SK-N-SH (cell line): ENCODE data around the gene BRINP3. TPM values are rescaled to one million over a fixed set of nuclear protein-coding genes. Genes with fewer than 3 reads are reported as not detected.

Source experiments
- CTCF ChIA-PET: fragments of 300-600, 350-600 bp; formaldehyde crosslinking; extraction: SDS; loops from one replicate; lab custom pipeline; 2021; lab: Yijun Ruan, JAX
- POLR2A ChIA-PET: fragments of 350-600 bp; sonication (Branson Sonifier 250); formaldehyde crosslinking; extraction: SDS; loops from one replicate; lab custom pipeline; 2020; ENCODE audit warnings: antibody characterized with exemption, inconsistent platforms; lab: Yijun Ruan, JAX
- DNase-seq: peaks from one replicate; pipeline ENCODE4 v3.0.0; 2012
- H2AFZ ChIP-seq: fragments of 200-600 bp; sonication (generic); 2 replicates; pipeline ENCODE4 v1.8.1; 2016; ENCODE audit warnings: antibody characterized with exemption, mild to moderate bottlenecking, low read depth
- H3F3A ChIP-seq: fragments of 200-600 bp; sonication (generic); replicated peaks from 2 replicates; pipeline ENCODE3; 2016; ENCODE audit warnings: antibody characterized with exemption, mild to moderate bottlenecking; ENCODE audit not compliant: insufficient read depth
- H3K27ac ChIP-seq, 2 experiments: fragments of 200-500 bp in 1 of 2; fragments of 200-600 bp in 1 of 2; sonication (Bioruptor generic) in 1 of 2; sonication (generic), shearing (Covaris generic) in 1 of 2; 2 replicates each; pipeline versions ENCODE4 v1.5.1 to v1.6.1; 2014 to 2016; ENCODE audit warnings: low read depth in 2 of 2, inconsistent platforms in 1 of 2, low read length in 1 of 2, mild to moderate bottlenecking in 1 of 2, mixed read lengths in 1 of 2
- H3K27me3 ChIP-seq: fragments of 200-600 bp; sonication (generic), shearing (Covaris generic); 2 replicates; pipeline ENCODE4 v1.6.1; 2016; ENCODE audit warnings: mixed run types; ENCODE audit not compliant: insufficient read depth
- H3K36me3 ChIP-seq, 2 experiments: fragments of 200-500 bp in 1 of 2; fragments of 200-600 bp in 1 of 2; sonication (Bioruptor generic) in 1 of 2; sonication (generic) in 1 of 2; replicated peaks in 1 of 2; 2 replicates each; pipeline versions ENCODE3 to v1.5.1; 2014 to 2016; ENCODE audit warnings: low read length in 1 of 2, mild to moderate bottlenecking in 1 of 2; ENCODE audit not compliant: insufficient read depth in 2 of 2, control insufficient read depth in 1 of 2
- H3K4me1 ChIP-seq, 2 experiments: fragments of 200-500 bp in 1 of 2; fragments of 200-600 bp in 1 of 2; sonication (Bioruptor generic) in 1 of 2; sonication (generic), shearing (Covaris generic) in 1 of 2; 2 replicates each; pipeline versions ENCODE4 v1.5.1 to v1.6.1; 2014 to 2016; ENCODE audit warnings: low read depth in 1 of 2, low read length in 1 of 2, mixed run types in 1 of 2; ENCODE audit not compliant: insufficient read depth in 2 of 2, control insufficient read depth in 1 of 2
- H3K4me2 ChIP-seq: fragments of 200-600 bp; sonication (generic), shearing (Covaris generic); 2 replicates; pipeline ENCODE4 v1.6.1; 2017; ENCODE audit warnings: mixed run types
- H3K4me3 ChIP-seq, 2 experiments: fragments of 200-500 bp in 1 of 2; fragments of 200-600 bp in 1 of 2; sonication (Bioruptor generic) in 1 of 2; sonication (generic), shearing (Covaris generic) in 1 of 2; 2 replicates each; pipeline versions ENCODE4 v1.5.1 to v1.8.1; 2014 to 2016; ENCODE audit warnings: low read depth in 2 of 2, inconsistent platforms in 1 of 2, low read length in 1 of 2, mild to moderate bottlenecking in 1 of 2, mixed read lengths in 1 of 2, moderate library complexity in 1 of 2
- H3K79me2 ChIP-seq: fragments of 200-600 bp; sonication (generic); 2 replicates; pipeline ENCODE4 v1.8.1; 2017; ENCODE audit warnings: mild to moderate bottlenecking; ENCODE audit not compliant: insufficient read depth
- H3K9ac ChIP-seq: fragments of 200-600 bp; sonication (generic); 2 replicates; pipeline ENCODE4 v1.6.1; 2017; ENCODE audit warnings: mixed run types
- H3K9me2 ChIP-seq: fragments of 200-600 bp; sonication (generic); 2 replicates; pipeline ENCODE4 v1.6.1; 2017; ENCODE audit warnings: mixed run types
- H3K9me3 ChIP-seq: fragments of 200-600 bp; sonication (generic); 2 replicates; pipeline ENCODE4 v1.6.1; 2017; ENCODE audit warnings: mixed run types, mild to moderate bottlenecking, moderate library complexity
- H4K20me1 ChIP-seq: fragments of 200-600 bp; sonication (generic); 2 replicates; pipeline ENCODE4 v1.6.1; 2017; ENCODE audit warnings: mild to moderate bottlenecking, mixed run types; ENCODE audit not compliant: insufficient read depth
- ELF1 ChIP-seq: IDR thresholded peaks from 2 replicates; pipeline ENCODE4 v1.4.0; 2012
- EP300 ChIP-seq, 2 experiments: IDR thresholded peaks; 2 replicates each; pipeline versions ENCODE4 v1.4.0 to v1.6.1; 2012; ENCODE audit warnings: borderline replicate concordance in 1 of 2, low read depth in 1 of 2, low read length in 1 of 2
- EZH2phosphoT487 ChIP-seq: fragments of 200-600 bp; sonication (generic); IDR thresholded peaks from 2 replicates; pipeline ENCODE4 v1.6.1; 2017; ENCODE audit warnings: low read depth, mixed run types, mild to moderate bottlenecking, antibody characterized with exemption, moderate library complexity, borderline replicate concordance
- FOXJ3 ChIP-seq: sonication (generic); formaldehyde crosslinking; IDR thresholded peaks from 2 replicates; pipeline ENCODE4 v1.5.1; 2020; ENCODE audit warnings: mild to moderate bottlenecking, missing genetic modification reagents
- FOXM1 ChIP-seq: IDR thresholded peaks from 2 replicates; pipeline ENCODE4 v1.4.0; 2012; ENCODE audit warnings: low read depth, mild to moderate bottlenecking
- GABPA ChIP-seq: IDR thresholded peaks from 2 replicates; pipeline ENCODE4 v1.4.0; 2012; ENCODE audit warnings: low read depth, mild to moderate bottlenecking
- MAX ChIP-seq: IDR thresholded peaks from 2 replicates; pipeline ENCODE4 v1.4.0; 2012; ENCODE audit warnings: low read depth
- MXI1 ChIP-seq: IDR thresholded peaks from 2 replicates; pipeline ENCODE4 v1.6.1; 2012; ENCODE audit warnings: mild to moderate bottlenecking, low read depth, low read length, improper control_type of control experiment
- NFIC ChIP-seq: IDR thresholded peaks from 2 replicates; pipeline ENCODE4 v1.4.0; 2012; ENCODE audit warnings: borderline replicate concordance
- NRF1 ChIP-seq: IDR thresholded peaks from 2 replicates; pipeline ENCODE4 v1.6.1; 2012; ENCODE audit warnings: low read depth, mild to moderate bottlenecking, low read length
- POLR2AphosphoS5 ChIP-seq: IDR thresholded peaks from 2 replicates; pipeline ENCODE4 v1.6.1; 2012; ENCODE audit warnings: low read depth, low read length
- RAD21 ChIP-seq: IDR thresholded peaks from 2 replicates; pipeline ENCODE4 v1.6.1; 2012; ENCODE audit warnings: mild to moderate bottlenecking, low read length
- SIN3A ChIP-seq: IDR thresholded peaks from 2 replicates; pipeline ENCODE4 v1.6.1; 2012; ENCODE audit warnings: low read depth, mild to moderate bottlenecking, low read length, moderate library complexity, borderline replicate concordance
- SMC3 ChIP-seq: IDR thresholded peaks from 2 replicates; pipeline ENCODE4 v1.6.1; 2012; ENCODE audit warnings: low read depth, low read length, improper control_type of control experiment
- TCF12 ChIP-seq: IDR thresholded peaks from 2 replicates; pipeline ENCODE4 v1.4.0; 2012
- YY1 ChIP-seq: IDR thresholded peaks from 2 replicates; pipeline ENCODE4 v1.4.0; 2012; ENCODE audit warnings: low read depth, mild to moderate bottlenecking
- WGBS: methylation state at CpG from one replicate; pipeline ENCODE4 v1.1.6; 2017; ENCODE audit warnings: low lambda C conversion rate; 5-methylcytosine and 5-hydroxymethylcytosine counted together
- polyA plus RNA-seq, 3 experiments: library from polyadenylated mRNA; depleted of rRNA; stranded (reverse); fragments of >200 nt; gene quantifications; 2 replicates each; pipeline ENCODE4 v1.2.3, GENCODE V29; 2012
- TF ChIP-seq, protein P1 (sequence below): IDR thresholded peaks from 2 replicates; pipeline ENCODE4 v1.6.1; 2012; ENCODE audit warnings: mild to moderate bottlenecking, low read depth, low read length, moderate library complexity
- TF ChIP-seq, protein P2 (sequence below): fragments of 200-600 bp; sonication (generic); IDR thresholded peaks from 2 replicates; pipeline ENCODE4 v1.6.1; 2017; ENCODE audit warnings: antibody characterized with exemption, mild to moderate bottlenecking, moderate library complexity
- TF ChIP-seq, protein P3 (sequence below): IDR thresholded peaks from 2 replicates; pipeline ENCODE4 v1.4.0; 2012; ENCODE audit warnings: low read depth, borderline replicate concordance

The BRINP3 gene
- polyA plus RNA-seq, 1 of the 3 experiments (the other 2 are of a cell fraction) = not detected

- TF ChIP-seq, protein P1, sequence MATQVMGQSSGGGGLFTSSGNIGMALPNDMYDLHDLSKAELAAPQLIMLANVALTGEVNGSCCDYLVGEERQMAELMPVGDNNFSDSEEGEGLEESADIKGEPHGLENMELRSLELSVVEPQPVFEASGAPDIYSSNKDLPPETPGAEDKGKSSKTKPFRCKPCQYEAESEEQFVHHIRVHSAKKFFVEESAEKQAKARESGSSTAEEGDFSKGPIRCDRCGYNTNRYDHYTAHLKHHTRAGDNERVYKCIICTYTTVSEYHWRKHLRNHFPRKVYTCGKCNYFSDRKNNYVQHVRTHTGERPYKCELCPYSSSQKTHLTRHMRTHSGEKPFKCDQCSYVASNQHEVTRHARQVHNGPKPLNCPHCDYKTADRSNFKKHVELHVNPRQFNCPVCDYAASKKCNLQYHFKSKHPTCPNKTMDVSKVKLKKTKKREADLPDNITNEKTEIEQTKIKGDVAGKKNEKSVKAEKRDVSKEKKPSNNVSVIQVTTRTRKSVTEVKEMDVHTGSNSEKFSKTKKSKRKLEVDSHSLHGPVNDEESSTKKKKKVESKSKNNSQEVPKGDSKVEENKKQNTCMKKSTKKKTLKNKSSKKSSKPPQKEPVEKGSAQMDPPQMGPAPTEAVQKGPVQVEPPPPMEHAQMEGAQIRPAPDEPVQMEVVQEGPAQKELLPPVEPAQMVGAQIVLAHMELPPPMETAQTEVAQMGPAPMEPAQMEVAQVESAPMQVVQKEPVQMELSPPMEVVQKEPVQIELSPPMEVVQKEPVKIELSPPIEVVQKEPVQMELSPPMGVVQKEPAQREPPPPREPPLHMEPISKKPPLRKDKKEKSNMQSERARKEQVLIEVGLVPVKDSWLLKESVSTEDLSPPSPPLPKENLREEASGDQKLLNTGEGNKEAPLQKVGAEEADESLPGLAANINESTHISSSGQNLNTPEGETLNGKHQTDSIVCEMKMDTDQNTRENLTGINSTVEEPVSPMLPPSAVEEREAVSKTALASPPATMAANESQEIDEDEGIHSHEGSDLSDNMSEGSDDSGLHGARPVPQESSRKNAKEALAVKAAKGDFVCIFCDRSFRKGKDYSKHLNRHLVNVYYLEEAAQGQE = no peak
- TF ChIP-seq POLR2AphosphoS5 (no peak), YY1 (no peak), SIN3A (no peak), FOXM1 (no peak), RAD21 (no peak), GABPA (no peak), MAX (no peak)
- TF ChIP-seq, protein P2, sequence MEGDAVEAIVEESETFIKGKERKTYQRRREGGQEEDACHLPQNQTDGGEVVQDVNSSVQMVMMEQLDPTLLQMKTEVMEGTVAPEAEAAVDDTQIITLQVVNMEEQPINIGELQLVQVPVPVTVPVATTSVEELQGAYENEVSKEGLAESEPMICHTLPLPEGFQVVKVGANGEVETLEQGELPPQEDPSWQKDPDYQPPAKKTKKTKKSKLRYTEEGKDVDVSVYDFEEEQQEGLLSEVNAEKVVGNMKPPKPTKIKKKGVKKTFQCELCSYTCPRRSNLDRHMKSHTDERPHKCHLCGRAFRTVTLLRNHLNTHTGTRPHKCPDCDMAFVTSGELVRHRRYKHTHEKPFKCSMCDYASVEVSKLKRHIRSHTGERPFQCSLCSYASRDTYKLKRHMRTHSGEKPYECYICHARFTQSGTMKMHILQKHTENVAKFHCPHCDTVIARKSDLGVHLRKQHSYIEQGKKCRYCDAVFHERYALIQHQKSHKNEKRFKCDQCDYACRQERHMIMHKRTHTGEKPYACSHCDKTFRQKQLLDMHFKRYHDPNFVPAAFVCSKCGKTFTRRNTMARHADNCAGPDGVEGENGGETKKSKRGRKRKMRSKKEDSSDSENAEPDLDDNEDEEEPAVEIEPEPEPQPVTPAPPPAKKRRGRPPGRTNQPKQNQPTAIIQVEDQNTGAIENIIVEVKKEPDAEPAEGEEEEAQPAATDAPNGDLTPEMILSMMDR = no peak
Observed at GRCh38 chr1:190098107-190098506, 379.6 kb downstream of the BRINP3 start (continued).

GRCh38 chr1:190095596-190095995 lies 382.1 kb downstream of the BRINP3 start:
- ChIA-PET CTCF (no interaction called here), POLR2A (no interaction called here)
- Histone ChIP-seq H3K9ac (no peak overlapping the region), H3K4me3 (no peak overlapping the region), H2AFZ (no peak overlapping the region), H3K27me3 (no peaks in the 10 kb centered on the region), H3K9me3 (no peaks in the 10 kb centered on the region), H3K79me2 (no peaks in the 10 kb centered on the region), H4K20me1 (no peaks in the 10 kb centered on the region), H3K4me2 (no peak overlapping the region), H3K4me1 (no peaks in the 10 kb centered on the region), H3K36me3 (no peaks in the 10 kb centered on the region), H3K27ac (no peak overlapping the region), H3F3A (no peaks in the 10 kb centered on the region), H3K9me2 (no peaks in the 10 kb centered on the region)
- DNase-seq = no peak
- 71% methylated on average over 1 of the region's 1 CpG for WGBS
- TF ChIP-seq NFIC (no peak), SMC3 (no peak), MXI1 (no peak), GABPA (no peak), POLR2AphosphoS5 (no peak), TCF12 (no peak), NRF1 (no peak), EZH2phosphoT487 (no peak), EP300 (IDR thresholded peaks at IDR 0.05; ENCODE audit: borderline replicate concordance in 1 of 2, low read depth in 1 of 2, low read length in 1 of 2) (no peak), MAX (no peak), FOXJ3 (CRISPR knock-in tag) (no peak), ELF1 (no peak)
- TF ChIP-seq, protein P1 = no peak
- TF ChIP-seq, protein P2 = no peak
- TF ChIP-seq, protein P3, sequence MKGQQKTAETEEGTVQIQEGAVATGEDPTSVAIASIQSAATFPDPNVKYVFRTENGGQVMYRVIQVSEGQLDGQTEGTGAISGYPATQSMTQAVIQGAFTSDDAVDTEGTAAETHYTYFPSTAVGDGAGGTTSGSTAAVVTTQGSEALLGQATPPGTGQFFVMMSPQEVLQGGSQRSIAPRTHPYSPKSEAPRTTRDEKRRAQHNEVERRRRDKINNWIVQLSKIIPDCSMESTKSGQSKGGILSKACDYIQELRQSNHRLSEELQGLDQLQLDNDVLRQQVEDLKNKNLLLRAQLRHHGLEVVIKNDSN = no peak
